C4-2B (cell line): Measurements from ENCODE around the gene FOXP1.

Experiments
- ZFX ChIP-seq: fragments of 450-650 bp; IDR thresholded peaks from 2 replicates; pipeline ENCODE4 v1.6.1; 2017
- TF ChIP-seq, protein P1 (sequence below): fragments of 450-650 bp; conservative IDR thresholded peaks from 2 replicates; pipeline ENCODE4 v1.5.1; 2017; ENCODE audit warnings: mild to moderate bottlenecking

DNA sequence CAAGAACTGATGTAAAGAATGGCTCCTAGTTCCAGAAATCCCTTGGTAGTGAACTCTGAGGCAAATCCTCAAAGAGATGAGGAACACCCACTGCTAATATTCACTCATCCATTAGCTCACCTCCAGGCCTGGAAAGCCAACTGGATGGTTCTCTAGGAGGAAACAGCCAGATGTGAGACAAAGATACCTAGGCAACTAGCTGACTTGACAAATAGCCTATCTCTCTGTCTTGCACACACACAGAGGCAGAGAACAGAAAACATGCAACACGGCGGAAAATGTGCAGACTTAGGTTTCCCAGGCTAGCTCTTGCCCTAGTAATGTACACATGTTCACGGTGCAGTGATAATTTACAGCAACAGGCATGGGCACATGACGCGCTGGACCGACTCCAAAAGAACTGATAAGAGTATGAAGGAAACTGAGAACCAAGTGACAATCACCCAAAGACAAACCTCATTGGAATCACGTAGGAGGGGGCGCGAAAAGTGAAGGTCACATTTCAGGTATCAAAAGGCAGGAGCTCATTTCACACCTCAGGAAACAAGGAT is 318.1 kb downstream of the FOXP1 start:
- TF ChIP-seq, protein P1, sequence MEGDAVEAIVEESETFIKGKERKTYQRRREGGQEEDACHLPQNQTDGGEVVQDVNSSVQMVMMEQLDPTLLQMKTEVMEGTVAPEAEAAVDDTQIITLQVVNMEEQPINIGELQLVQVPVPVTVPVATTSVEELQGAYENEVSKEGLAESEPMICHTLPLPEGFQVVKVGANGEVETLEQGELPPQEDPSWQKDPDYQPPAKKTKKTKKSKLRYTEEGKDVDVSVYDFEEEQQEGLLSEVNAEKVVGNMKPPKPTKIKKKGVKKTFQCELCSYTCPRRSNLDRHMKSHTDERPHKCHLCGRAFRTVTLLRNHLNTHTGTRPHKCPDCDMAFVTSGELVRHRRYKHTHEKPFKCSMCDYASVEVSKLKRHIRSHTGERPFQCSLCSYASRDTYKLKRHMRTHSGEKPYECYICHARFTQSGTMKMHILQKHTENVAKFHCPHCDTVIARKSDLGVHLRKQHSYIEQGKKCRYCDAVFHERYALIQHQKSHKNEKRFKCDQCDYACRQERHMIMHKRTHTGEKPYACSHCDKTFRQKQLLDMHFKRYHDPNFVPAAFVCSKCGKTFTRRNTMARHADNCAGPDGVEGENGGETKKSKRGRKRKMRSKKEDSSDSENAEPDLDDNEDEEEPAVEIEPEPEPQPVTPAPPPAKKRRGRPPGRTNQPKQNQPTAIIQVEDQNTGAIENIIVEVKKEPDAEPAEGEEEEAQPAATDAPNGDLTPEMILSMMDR = no peak
- no peak for TF ChIP-seq ZFX
